Neural progenitor cell (in vitro differentiated cells): ENCODE measurements around the gene IGF2.

ENCODE experiments used
- EZH2 ChIP-seq: fragments of 200-600 bp; sonication (generic); IDR thresholded peaks from 2 replicates; pipeline ENCODE4 v1.6.1; 2017; ENCODE audit warnings: antibody characterized with exemption, mild to moderate bottlenecking, moderate library complexity
- EZH2phosphoT487 ChIP-seq: fragments of 200-600 bp; sonication (generic); IDR thresholded peaks from 2 replicates; pipeline ENCODE4 v1.6.1; 2017; ENCODE audit warnings: antibody characterized with exemption
- TF ChIP-seq, protein P1 (sequence below): fragments of 200-600 bp; sonication (generic); IDR thresholded peaks from 2 replicates; pipeline ENCODE4 v1.5.1; 2017; ENCODE audit warnings: antibody characterized with exemption, mild to moderate bottlenecking

DNA sequence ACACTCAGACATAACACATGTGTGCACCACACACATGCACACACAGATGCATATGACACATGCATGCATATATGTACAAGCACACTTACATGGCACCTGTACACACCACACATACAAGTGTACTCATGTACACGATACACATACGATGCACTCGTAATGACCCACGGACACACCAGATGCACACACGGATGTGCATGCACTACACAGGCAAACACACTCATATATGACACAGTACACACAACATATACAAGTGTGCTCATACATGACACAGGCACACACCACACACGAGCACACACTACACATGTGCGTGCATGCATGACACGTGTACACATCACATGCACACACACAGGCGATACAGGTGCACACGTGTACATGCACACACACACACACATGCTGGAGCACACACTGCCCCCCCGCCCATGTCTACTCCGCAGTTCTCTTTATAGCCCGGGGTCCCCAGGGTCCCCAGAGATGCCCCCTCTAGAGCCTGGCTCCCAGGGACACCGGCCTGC lies 37.3 kb upstream of the IGF2 start:
- TF ChIP-seq, protein P1, sequence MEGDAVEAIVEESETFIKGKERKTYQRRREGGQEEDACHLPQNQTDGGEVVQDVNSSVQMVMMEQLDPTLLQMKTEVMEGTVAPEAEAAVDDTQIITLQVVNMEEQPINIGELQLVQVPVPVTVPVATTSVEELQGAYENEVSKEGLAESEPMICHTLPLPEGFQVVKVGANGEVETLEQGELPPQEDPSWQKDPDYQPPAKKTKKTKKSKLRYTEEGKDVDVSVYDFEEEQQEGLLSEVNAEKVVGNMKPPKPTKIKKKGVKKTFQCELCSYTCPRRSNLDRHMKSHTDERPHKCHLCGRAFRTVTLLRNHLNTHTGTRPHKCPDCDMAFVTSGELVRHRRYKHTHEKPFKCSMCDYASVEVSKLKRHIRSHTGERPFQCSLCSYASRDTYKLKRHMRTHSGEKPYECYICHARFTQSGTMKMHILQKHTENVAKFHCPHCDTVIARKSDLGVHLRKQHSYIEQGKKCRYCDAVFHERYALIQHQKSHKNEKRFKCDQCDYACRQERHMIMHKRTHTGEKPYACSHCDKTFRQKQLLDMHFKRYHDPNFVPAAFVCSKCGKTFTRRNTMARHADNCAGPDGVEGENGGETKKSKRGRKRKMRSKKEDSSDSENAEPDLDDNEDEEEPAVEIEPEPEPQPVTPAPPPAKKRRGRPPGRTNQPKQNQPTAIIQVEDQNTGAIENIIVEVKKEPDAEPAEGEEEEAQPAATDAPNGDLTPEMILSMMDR = no peak
- TF ChIP-seq EZH2 = no peak
- TF ChIP-seq EZH2phosphoT487 = no peak
